GM18499 (cell line): Measurements from ENCODE around the gene U2AF1.
"Not testable (repeated sequence)": the region's sequence is repeated elsewhere in the genome, so short reads cannot be mapped to it uniquely, and the experiment has no call there.

Source experiments
- ATAC-seq: cut with Tn5 transposase; IDR thresholded peaks from one replicate; pipeline ENCODE4 v1.9.1; 2021; ENCODE audit warnings: moderate number of reproducible peaks; ENCODE audit not compliant: insufficient read depth, unreplicated experiment

The U2AF1 gene

GRCh38 chr21:43082587-43083300 is 24.6 kb downstream of the U2AF1 start:
- not testable (repeated sequence) for ATAC-seq

DNA sequence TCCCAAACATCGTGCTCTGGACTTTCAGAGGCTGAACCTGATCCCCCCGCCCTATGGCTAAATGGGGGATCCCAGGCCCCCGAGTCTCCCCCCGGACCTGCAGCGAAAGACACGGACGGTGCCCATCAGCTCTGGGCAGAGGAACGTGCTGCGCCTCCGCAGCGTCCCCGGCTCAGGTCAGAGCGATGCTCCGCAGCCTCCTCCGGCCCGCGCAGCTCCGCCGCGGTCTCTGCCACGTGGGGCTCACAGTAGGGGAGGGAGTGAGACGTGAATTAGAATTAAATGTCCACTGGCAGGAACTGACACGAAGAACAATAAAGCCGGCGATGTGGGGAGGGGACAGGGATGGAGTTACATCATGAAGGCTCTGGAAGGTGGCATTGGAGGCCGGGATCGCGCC is 30.7 kb downstream of the U2AF1 start:
- not testable (repeated sequence) for ATAC-seq

DNA sequence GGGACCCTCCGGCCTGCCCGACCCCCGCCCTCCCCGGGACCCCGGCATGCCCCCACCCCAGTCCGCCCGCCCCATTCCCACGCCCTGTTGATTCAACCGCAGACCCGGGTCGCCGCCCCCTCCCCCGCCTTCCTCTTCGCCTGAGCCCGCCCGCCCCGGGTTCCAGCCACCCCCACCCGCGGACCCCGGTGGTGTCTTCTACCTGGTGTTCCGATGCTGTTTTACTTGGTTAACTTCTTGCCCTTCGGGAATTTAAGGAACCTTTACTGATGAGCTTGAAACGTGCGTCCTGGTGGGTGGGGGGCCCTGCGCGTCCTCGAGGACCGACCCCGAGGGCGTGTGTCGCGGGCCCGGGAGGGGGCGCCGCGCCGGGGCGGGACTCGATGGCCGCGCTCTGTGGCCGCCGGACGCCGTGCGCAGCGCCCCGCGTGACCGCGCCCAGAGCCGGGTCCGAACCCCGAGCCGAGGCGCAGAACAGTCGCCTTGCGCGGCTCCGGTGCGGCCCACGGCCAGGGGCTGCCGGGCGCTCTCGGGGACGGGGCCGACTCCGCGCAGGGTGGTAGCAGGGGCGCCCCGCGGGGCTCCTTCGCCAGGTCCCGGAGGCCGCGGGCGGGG is 31.2 kb downstream of the U2AF1 start:
- ATAC-seq = not testable (repeated sequence)

- not testable (repeated sequence) for ATAC-seq
Measured at GRCh38 chr21:43075170-43076022, 32.0 kb downstream of the U2AF1 start, which contains the start of gene CBS. TSS of gene CBS (minus strand) at chr21:43075835. CDS start at chr21:43072193, 3,642 bp downstream.

GRCh38 chr21:43074401-43075169 is 32.8 kb downstream of the U2AF1 start:
- not testable (repeated sequence) for ATAC-seq

GRCh38 chr21:43072742-43073141 is 34.6 kb downstream of the U2AF1 start:
- ATAC-seq = not testable (repeated sequence)

- ATAC-seq = not testable (repeated sequence)
Measured at GRCh38 chr21:43069682-43070081, 37.7 kb downstream of the U2AF1 start.

GRCh38 chr21:43068065-43068464 is 39.3 kb downstream of the U2AF1 start:
- ATAC-seq = not testable (repeated sequence)

DNA sequence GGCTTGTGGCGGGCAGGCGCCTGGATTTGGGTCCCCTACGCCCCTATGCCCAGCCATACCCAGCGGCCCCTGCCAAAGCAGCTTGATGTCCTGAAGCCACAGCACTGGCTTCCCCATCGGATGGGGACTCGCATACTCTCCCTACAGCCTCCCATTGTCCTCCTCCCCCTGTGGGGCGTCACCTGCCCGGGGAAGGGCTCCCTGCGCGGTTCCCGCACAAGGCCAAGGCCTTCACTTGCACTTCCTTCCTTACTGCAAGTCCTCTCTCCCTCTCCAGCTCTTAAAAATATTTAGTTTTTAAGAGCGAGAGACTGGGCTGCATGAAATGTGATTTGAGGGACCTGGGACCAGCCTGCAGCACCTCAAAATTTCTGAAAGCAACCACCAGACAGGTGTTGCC is 40.7 kb downstream of the U2AF1 start:
- ATAC-seq = not testable (repeated sequence)

GRCh38 chr21:43065991-43066390 is 41.4 kb downstream of the U2AF1 start:
- not testable (repeated sequence) for ATAC-seq

DNA sequence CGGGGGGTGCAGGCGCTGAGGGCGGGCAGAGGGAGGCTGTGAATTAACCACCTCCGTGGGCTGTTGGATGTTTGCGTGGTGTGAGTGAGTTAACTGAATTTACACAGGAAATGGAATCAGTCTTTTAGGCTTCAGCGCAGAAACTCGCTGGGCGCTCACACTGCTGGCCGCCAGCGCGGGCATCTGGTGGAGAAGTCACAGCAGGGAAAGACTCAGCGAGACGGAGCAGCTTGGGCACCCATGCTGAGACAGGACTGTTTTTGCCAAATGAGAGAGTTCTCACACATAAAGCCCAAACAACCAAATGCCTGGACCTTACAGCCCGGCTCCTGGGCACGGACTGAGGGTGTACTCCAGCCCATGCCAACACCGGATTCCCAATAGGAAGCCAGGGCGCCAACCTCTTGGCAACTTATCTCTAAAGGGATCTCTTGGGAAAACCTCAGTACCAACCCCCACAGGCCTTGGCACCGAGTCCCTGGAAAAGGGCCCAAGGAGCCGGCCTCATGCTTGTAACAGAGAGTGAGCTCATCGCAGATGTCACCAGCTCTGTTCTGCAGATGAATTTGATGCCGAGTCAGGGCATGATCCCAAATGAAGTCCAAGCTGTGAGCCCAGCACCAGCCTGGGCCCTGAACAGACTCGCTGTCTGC is 43.0 kb downstream of the U2AF1 start:
- ATAC-seq = not testable (repeated sequence)

- not testable (repeated sequence) for ATAC-seq
Measured at GRCh38 chr21:43062955-43063664, 44.3 kb downstream of the U2AF1 start.

- not testable (repeated sequence) for ATAC-seq
Measured at GRCh38 chr21:43053112-43053511, 54.3 kb downstream of the U2AF1 start.

- ATAC-seq = not testable (repeated sequence)
Measured at GRCh38 chr21:43045876-43046821, 61.2 kb downstream of the U2AF1 start.

GRCh38 chr21:43045165-43045875 is 62.0 kb downstream of the U2AF1 start:
- ATAC-seq = not testable (repeated sequence)

GRCh38 chr21:43044547-43044946 is 62.8 kb downstream of the U2AF1 start:
- ATAC-seq = not testable (repeated sequence)

- not testable (repeated sequence) for ATAC-seq
Measured at GRCh38 chr21:43043291-43043690, 64.1 kb downstream of the U2AF1 start.
